ENCODE measurements around the gene THBS4. TPM values are rescaled to one million over a fixed set of nuclear protein-coding genes. Genes with fewer than 3 reads are reported as not detected.

THBS4 gene
- total and polyA plus RNA-seq, 3 experiments from 2014 or later = 0.55 to 0.98 TPM; not detected in 1

- Histone ChIP-seq H3K4me3 (ENCODE audit: low read length) (no peak overlapping the region), H3K36me3 (ENCODE audit: insufficient read depth, low read length) (no peaks in the 10 kb centered on the region), H3K4me1 (ENCODE audit: insufficient read depth, low read length) (no peaks in the 10 kb centered on the region), H3K27me3 (ENCODE audit: insufficient read depth, low read length, poor library complexity, severe bottlenecking) (peaks cover 29% of the 10 kb centered on the region), H3K27ac (ENCODE audit: low read depth, low read length) (no peak overlapping the region), H3K9me3 (ENCODE audit: low read length) (no peaks in the 10 kb centered on the region)
- no peak for DNase-seq
- Mint-ChIP-seq H3K9me3 (no peaks in the 10 kb centered on the region), H3K4me3 (no peak overlapping the region), H3K36me3 (no peaks in the 10 kb centered on the region), H3K27ac (no peak overlapping the region), H3K4me1 (peaks cover 5 to 8% (median 6%) of the 10 kb centered on the region in 3 donors), H3K27me3 (peaks cover 24 to 77% of the 10 kb centered on the region in 2 donors)
- POLR2A ChIA-PET = no interaction called here
- CTCF ChIA-PET = no interaction called here
Measured at GRCh38 chr5:80036615-80037014, 1.5 kb downstream of the THBS4 start.

GRCh38 chr5:80037366-80037765, 2.2 kb downstream of the THBS4 start:
- Mint-ChIP-seq H3K4me1 (peaks cover 5 to 8% (median 6%) of the 10 kb centered on the region in 3 donors), H3K27ac (no peak overlapping the region), H3K4me3 (no peak overlapping the region), H3K36me3 (no peaks in the 10 kb centered on the region), H3K9me3 (no peaks in the 10 kb centered on the region), H3K27me3 (peaks cover 24 to 79% of the 10 kb centered on the region in 2 donors)
- POLR2A ChIA-PET = no interaction called here
- Histone ChIP-seq H3K27ac (ENCODE audit: low read depth, low read length) (no peak overlapping the region), H3K4me3 (ENCODE audit: low read length) (no peak overlapping the region), H3K36me3 (ENCODE audit: insufficient read depth, low read length) (no peaks in the 10 kb centered on the region), H3K9me3 (ENCODE audit: low read length) (no peaks in the 10 kb centered on the region), H3K27me3 (ENCODE audit: insufficient read depth, low read length, poor library complexity, severe bottlenecking) (peaks cover 29% of the 10 kb centered on the region), H3K4me1 (ENCODE audit: insufficient read depth, low read length) (no peaks in the 10 kb centered on the region)
- DNase-seq = no peak
- CTCF ChIA-PET = no interaction called here

GRCh38 chr5:80039650-80040049, 4.5 kb downstream of the THBS4 start:
- Mint-ChIP-seq H3K9me3 (peaks cover 0 to 2% (median 0%) of the 10 kb centered on the region in 5 donors), H3K4me1 (peaks cover 3 to 8% (median 5%) of the 10 kb centered on the region in 3 donors), H3K27ac (no peak overlapping the region), H3K4me3 (no peak overlapping the region), H3K36me3 (peaks cover 0 to 3% (median 0%) of the 10 kb centered on the region in 3 donors), H3K27me3 (peaks cover 19 to 74% of the 10 kb centered on the region in 2 donors)
- Histone ChIP-seq H3K4me1 (ENCODE audit: insufficient read depth, low read length) (no peaks in the 10 kb centered on the region), H3K4me3 (ENCODE audit: low read length) (no peak overlapping the region), H3K27me3 (ENCODE audit: insufficient read depth, low read length, poor library complexity, severe bottlenecking) (peaks cover 21% of the 10 kb centered on the region), H3K36me3 (ENCODE audit: insufficient read depth, low read length) (no peaks in the 10 kb centered on the region), H3K27ac (ENCODE audit: low read depth, low read length) (no peak overlapping the region), H3K9me3 (ENCODE audit: low read length) (no peaks in the 10 kb centered on the region)
- no peak for DNase-seq
- CTCF ChIA-PET = no interaction called here
- POLR2A ChIA-PET = no interaction called here

- Histone ChIP-seq H3K27ac (ENCODE audit: low read depth, low read length) (no peak overlapping the region), H3K27me3 (ENCODE audit: insufficient read depth, low read length, poor library complexity, severe bottlenecking) (peaks cover 7% of the 10 kb centered on the region), H3K36me3 (ENCODE audit: insufficient read depth, low read length) (no peaks in the 10 kb centered on the region), H3K4me3 (ENCODE audit: low read length) (no peak overlapping the region), H3K4me1 (ENCODE audit: insufficient read depth, low read length) (no peaks in the 10 kb centered on the region), H3K9me3 (ENCODE audit: low read length) (no peaks in the 10 kb centered on the region)
- Mint-ChIP-seq H3K36me3 (peaks cover 0 to 3% (median 2%) of the 10 kb centered on the region in 3 donors), H3K27me3 (peaks cover 6 to 70% of the 10 kb centered on the region in 2 donors), H3K27ac (no peak overlapping the region), H3K4me1 (no peaks in the 10 kb centered on the region), H3K9me3 (peaks cover 0 to 2% (median 0%) of the 10 kb centered on the region in 5 donors), H3K4me3 (no peak overlapping the region)
- no peak for DNase-seq
- POLR2A ChIA-PET = no interaction called here
- CTCF ChIA-PET = no interaction called here
Measured at GRCh38 chr5:80041527-80041926, 6.4 kb downstream of the THBS4 start.

- Mint-ChIP-seq H3K4me1 (no peaks in the 10 kb centered on the region), H3K9me3 (peaks cover 0 to 2% (median 0%) of the 10 kb centered on the region in 5 donors), H3K27me3 (peaks cover 6 to 70% of the 10 kb centered on the region in 2 donors), H3K27ac (no peak overlapping the region), H3K4me3 (no peak overlapping the region), H3K36me3 (peaks cover 0 to 3% (median 2%) of the 10 kb centered on the region in 3 donors)
- no peaks in the 10 kb centered on the region for H3K36me3 ChIP-seq (ENCODE audit: insufficient read depth, low read length)
- no peaks in the 10 kb centered on the region for H3K9me3 ChIP-seq (ENCODE audit: low read length)
- no peak overlapping the region for H3K27ac ChIP-seq (ENCODE audit: low read depth, low read length)
- no peaks in the 10 kb centered on the region for H3K4me1 ChIP-seq (ENCODE audit: insufficient read depth, low read length)
- ChIA-PET POLR2A (no interaction called here), CTCF (no interaction called here)
- H3K27me3 ChIP-seq (ENCODE audit: insufficient read depth, low read length, poor library complexity, severe bottlenecking) = peaks cover 4% of the 10 kb centered on the region
- H3K4me3 ChIP-seq (ENCODE audit: low read length) = no peak overlapping the region
- DNase-seq = no peak
Measured at GRCh38 chr5:80042330-80042729, 7.2 kb downstream of the THBS4 start.

GRCh38 chr5:80043187-80043586, 8.0 kb downstream of the THBS4 start:
- no peak overlapping the region for H3K4me3 Mint-ChIP-seq
- peaks cover 0 to 3% (median 2%) of the 10 kb centered on the region in 3 donors for H3K36me3 Mint-ChIP-seq
- Histone ChIP-seq H3K4me1 (ENCODE audit: insufficient read depth, low read length) (no peaks in the 10 kb centered on the region), H3K36me3 (ENCODE audit: insufficient read depth, low read length) (no peaks in the 10 kb centered on the region), H3K27me3 (ENCODE audit: insufficient read depth, low read length, poor library complexity, severe bottlenecking) (no peaks in the 10 kb centered on the region), H3K4me3 (ENCODE audit: low read length) (no peak overlapping the region), H3K27ac (ENCODE audit: low read depth, low read length) (no peak overlapping the region), H3K9me3 (ENCODE audit: low read length) (no peaks in the 10 kb centered on the region)
- peaks cover 0 to 2% (median 0%) of the 10 kb centered on the region in 5 donors for H3K9me3 Mint-ChIP-seq
- H3K4me1 Mint-ChIP-seq = no peaks in the 10 kb centered on the region
- POLR2A ChIA-PET = no interaction called here
- CTCF ChIA-PET = no interaction called here
- H3K27me3 Mint-ChIP-seq = peaks cover 6 to 66% of the 10 kb centered on the region in 2 donors
- no peak overlapping the region for H3K27ac Mint-ChIP-seq
- no peak for DNase-seq

GRCh38 chr5:80048084-80048780, 13.1 kb downstream of the THBS4 start:
- H3K36me3 Mint-ChIP-seq = peaks cover 0 to 3% (median 2%) of the 10 kb centered on the region in 3 donors
- CTCF ChIA-PET = no interaction called here

GRCh38 chr5:80052464-80052863, 17.3 kb downstream of the THBS4 start:
- H3K36me3 Mint-ChIP-seq = no peaks in the 10 kb centered on the region
- H3K27ac ChIP-seq (ENCODE audit: low read depth, low read length) = no peak overlapping the region
- no peak for DNase-seq
- no peak overlapping the region for H3K4me3 Mint-ChIP-seq
- H3K4me1 Mint-ChIP-seq = no peaks in the 10 kb centered on the region
- POLR2A ChIA-PET = no interaction called here
- CTCF ChIA-PET = no interaction called here
- H3K27me3 Mint-ChIP-seq = peaks cover 5 to 23% of the 10 kb centered on the region in 2 donors
- H3K27me3 ChIP-seq (ENCODE audit: insufficient read depth, low read length, poor library complexity, severe bottlenecking) = no peaks in the 10 kb centered on the region
- no peak overlapping the region for H3K4me3 ChIP-seq (ENCODE audit: low read length)
- no peak overlapping the region for H3K27ac Mint-ChIP-seq
- no peaks in the 10 kb centered on the region for H3K9me3 Mint-ChIP-seq
- no peaks in the 10 kb centered on the region for H3K9me3 ChIP-seq (ENCODE audit: low read length)
- no peaks in the 10 kb centered on the region for H3K36me3 ChIP-seq (ENCODE audit: insufficient read depth, low read length)
- H3K4me1 ChIP-seq (ENCODE audit: insufficient read depth, low read length) = no peaks in the 10 kb centered on the region

More at GRCh38 chr5:80048084-80048780, 13.1 kb downstream of the THBS4 start:
- POLR2A ChIA-PET = no interaction called here
- Histone ChIP-seq H3K27me3 (ENCODE audit: insufficient read depth, low read length, poor library complexity, severe bottlenecking) (no peaks in the 10 kb centered on the region), H3K4me3 (ENCODE audit: low read length) (no peak overlapping the region), H3K27ac (ENCODE audit: low read depth, low read length) (no peak overlapping the region), H3K4me1 (ENCODE audit: insufficient read depth, low read length) (no peaks in the 10 kb centered on the region), H3K36me3 (ENCODE audit: insufficient read depth, low read length) (no peaks in the 10 kb centered on the region), H3K9me3 (ENCODE audit: low read length) (no peaks in the 10 kb centered on the region)
- DNase-seq = no peak
- Mint-ChIP-seq H3K4me3 (no peak overlapping the region), H3K27me3 (peaks cover 5 to 52% of the 10 kb centered on the region in 2 donors), H3K9me3 (no peaks in the 10 kb centered on the region), H3K27ac (no peak overlapping the region), H3K4me1 (no peaks in the 10 kb centered on the region)

Measured in CD8-positive, alpha-beta memory T cell (primary cell).